Mucosa of descending colon (tissue), 3 donors: ENCODE measurements around the gene ARHGDIA. TPM values are rescaled to one million over a fixed set of nuclear protein-coding genes. Genes with fewer than 3 reads are reported as not detected.

ENCODE experiments used
- ATAC-seq: fragments of 200-7000 bp; cut with Tn5 transposase; one replicate; pipeline ENCODE4 v1.9.1; 2020; ENCODE audit warnings: mild to moderate bottlenecking, moderate library complexity
- DNase-seq, 3 donors: peaks; one replicate each; pipeline ENCODE4 v3.0.0-alpha.2; 2020
- H3K36me3 ChIP-seq: fragments of 200-600 bp; one replicate; pipeline ENCODE4 v1.8.0; 2021; ENCODE audit warnings: low read depth, mild to moderate bottlenecking
- H3K4me1 ChIP-seq: fragments of 200-600 bp; one replicate; pipeline ENCODE4 v1.8.0; 2021; ENCODE audit warnings: low read depth, mild to moderate bottlenecking
- H3K4me3 ChIP-seq: fragments of 200-600 bp; one replicate; pipeline ENCODE4 v1.8.0; 2021; ENCODE audit warnings: mild to moderate bottlenecking
- H3K9me3 ChIP-seq: fragments of 200-600 bp; one replicate; pipeline ENCODE4 v1.8.0; 2021; ENCODE audit warnings: mild to moderate bottlenecking
- CTCF ChIP-seq: fragments of 200-600 bp; IDR thresholded peaks from one replicate; pipeline ENCODE4 v1.8.0; 2022; ENCODE audit warnings: antibody characterized with exemption, mild to moderate bottlenecking
- intact Hi-C, 2 donors: fragments of 100-400 bp; cut with DNase I in 1 of 2; cut with micrococcal nuclease in 1 of 2; formaldehyde crosslinking; loops; one replicate each; pipeline versions ENCODE4 v1.11.0 to v1.11.1; 2022; cut with DNase I, micrococcal nuclease
- total RNA-seq, 3 donors: library from RNA; stranded (reverse); fragmentation: NEBNext Ultra II Directional in 2 of 3; extraction: Animal tissue kit (Norgen Biotek cat#: 25700) in 2 of 3; gene quantifications; one replicate each; pipeline versions ENCODE4 v1.2.1 to v1.2.4, GENCODE V29; 2021 to 2023
- donor health status: DM: no; HTN: no; CAD: no; lungs with moderate emphysema.
- donor health status: DM: no; HTN: no; CAD: no.
- donor health status: DM: no; HTN: yes; CAD: no.

The ARHGDIA gene
- total RNA-seq, 3 donors from 2014 or later = 326 to 473 (median 442) TPM

DNA sequence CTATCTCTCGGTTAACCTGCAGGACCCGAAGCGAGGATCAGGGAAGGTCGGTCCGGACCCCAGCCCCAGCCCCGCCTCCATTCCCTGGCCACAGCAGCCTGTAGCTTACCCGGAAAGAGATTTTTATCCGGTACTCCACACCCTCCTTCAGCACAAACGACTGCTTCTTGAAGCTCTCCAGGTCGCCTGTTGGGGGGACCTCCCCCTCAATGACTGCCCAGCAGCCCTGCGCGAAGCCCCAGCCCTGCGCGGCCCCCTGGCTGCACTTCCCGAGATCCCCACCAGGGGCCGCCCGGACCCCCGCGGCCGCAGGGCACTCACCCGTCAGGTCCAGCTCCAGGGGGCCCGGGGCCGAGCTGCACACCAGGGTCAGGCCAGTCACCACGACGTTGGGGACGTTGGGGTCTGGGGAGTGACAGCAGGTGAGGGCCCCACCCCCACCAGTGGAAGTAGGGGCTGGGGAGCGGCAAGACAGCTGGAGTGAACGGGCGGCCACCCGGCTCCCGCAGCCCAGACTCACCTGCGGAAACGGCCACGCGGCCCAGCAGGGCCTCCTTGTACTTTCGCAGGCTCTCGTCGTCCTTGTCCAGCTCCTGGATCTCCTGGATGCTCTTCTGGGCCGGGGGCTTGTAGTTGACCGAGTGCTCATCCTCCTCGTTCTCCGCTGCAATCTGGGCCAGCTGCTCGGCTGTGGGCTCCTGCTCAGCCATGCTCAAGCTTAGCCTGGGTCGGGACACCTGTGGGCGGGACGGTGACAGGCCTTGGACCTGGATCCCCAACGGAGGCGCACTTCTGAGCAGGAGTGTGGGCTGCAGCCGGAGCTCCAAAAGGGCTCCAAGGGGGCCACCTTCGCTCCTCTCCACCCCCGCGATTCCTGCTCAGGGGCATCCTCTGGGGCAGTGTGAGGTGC is 1.7 kb downstream of the ARHGDIA start:
- H3K36me3 ChIP-seq = no peaks in the 10 kb centered on the region
- peak; percentile 71 for TF ChIP-seq CTCF
- ATAC-seq (no peak), DNase-seq (peak; percentile 36 to 72 (median 67))
- intact Hi-C loops = no loop called here
- H3K4me1 ChIP-seq = peaks cover 68% of the 10 kb centered on the region
- no peak overlapping the region for H3K4me3 ChIP-seq
- no peaks in the 10 kb centered on the region for H3K9me3 ChIP-seq

- Histone ChIP-seq H3K36me3 (no peaks in the 10 kb centered on the region), H3K4me3 (no peak overlapping the region), H3K4me1 (peaks cover 70% of the 10 kb centered on the region), H3K9me3 (no peaks in the 10 kb centered on the region)
- intact Hi-C loops = no loop called here
- no peak for TF ChIP-seq CTCF
- DNase-seq = peak in 2 of 3 donors; percentile 35 to 76
- ATAC-seq = no peak
Observed at GRCh38 chr17:81868674-81869220, 2.4 kb downstream of the ARHGDIA start.

- DNase-seq (peak in 2 of 3 donors; percentile 47 to 57), ATAC-seq (no peak)
- no peaks in the 10 kb centered on the region for H3K9me3 ChIP-seq
- no peaks in the 10 kb centered on the region for H3K36me3 ChIP-seq
- no peak overlapping the region for H3K4me3 ChIP-seq
- intact Hi-C loops = no loop called here
- TF ChIP-seq CTCF = no peak
- H3K4me1 ChIP-seq = peaks cover 70% of the 10 kb centered on the region
Observed at GRCh38 chr17:81867991-81868673, 3.0 kb downstream of the ARHGDIA start.

GRCh38 chr17:81867170-81867990 is 3.8 kb downstream of the ARHGDIA start:
- intact Hi-C loops = no loop called here
- H3K36me3 ChIP-seq = no peaks in the 10 kb centered on the region
- no peak overlapping the region for H3K4me3 ChIP-seq
- no peaks in the 10 kb centered on the region for H3K9me3 ChIP-seq
- ATAC-seq = peak; percentile 5
- no peak for TF ChIP-seq CTCF
- peaks cover 71% of the 10 kb centered on the region for H3K4me1 ChIP-seq
- DNase-seq = peak; percentile 30 to 75 (median 70)

DNA sequence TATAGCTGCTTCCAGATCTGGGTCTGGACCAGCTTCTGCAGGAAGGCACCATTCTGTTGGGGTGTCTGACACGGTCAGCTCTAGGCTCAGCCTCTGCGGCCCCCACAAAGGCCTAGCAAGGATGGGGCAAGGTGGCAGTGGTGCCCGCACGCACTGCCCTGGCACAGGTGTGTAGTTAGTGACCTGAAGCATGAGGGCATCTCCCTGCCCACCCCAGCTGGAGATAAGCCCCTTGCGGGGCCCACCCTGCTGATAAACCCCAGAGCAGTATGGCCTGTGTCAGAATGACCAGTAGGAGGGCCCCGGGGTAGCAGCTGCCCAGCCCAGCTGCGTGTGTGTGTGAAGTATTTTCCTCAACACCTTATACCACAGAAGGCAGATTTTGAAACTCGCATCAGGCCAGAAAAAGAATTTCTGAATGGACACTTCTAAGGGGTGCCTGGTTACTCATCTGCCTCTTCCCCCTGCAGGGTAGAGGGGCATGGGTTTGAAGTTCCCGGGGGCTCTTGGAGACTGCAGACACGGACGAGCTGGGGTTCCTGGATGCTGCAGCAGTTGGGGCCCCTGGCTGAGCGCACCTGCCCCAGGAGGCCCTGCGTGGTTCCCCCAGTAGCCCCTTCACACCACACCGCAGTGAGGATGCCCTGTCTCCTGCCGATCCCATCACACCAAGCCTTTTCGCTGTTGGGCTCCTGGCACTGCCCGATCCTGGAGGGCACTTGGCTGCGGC is 4.5 kb downstream of the ARHGDIA start:
- ATAC-seq = no peak

More for the DNA sequence above, 4.5 kb downstream of the ARHGDIA start:
- Histone ChIP-seq H3K4me3 (no peak overlapping the region), H3K36me3 (no peaks in the 10 kb centered on the region), H3K9me3 (no peaks in the 10 kb centered on the region), H3K4me1 (peaks cover 71% of the 10 kb centered on the region)
- DNase-seq = no peak
- intact Hi-C loops = no loop called here
- no peak for TF ChIP-seq CTCF
